OCI-LY7 (cell line): ENCODE results near the gene TRA2B. TPM values are rescaled to one million over a fixed set of nuclear protein-coding genes. Genes with fewer than 3 reads are reported as not detected.

ENCODE experiments used
- BruUV-seq: library from RNA; stranded (reverse); fragments of 400-500 nt; replicated peaks from 2 replicates; lab custom pipeline; 2021; lab: Mats Ljungman, UMichigan
- CTCF ChIA-PET: fragments of 300-600 bp; sonication (Branson Sonifier 250); formaldehyde crosslinking; loops from one replicate; lab custom pipeline; 2022; ENCODE audit warnings: antibody characterized with exemption; ENCODE audit not compliant: unreplicated experiment; lab: Charles Lee
- POLR2A ChIA-PET: fragments of 300-600 bp; sonication (Branson Sonifier 250); formaldehyde crosslinking; loops from one replicate; lab custom pipeline; 2022; ENCODE audit warnings: antibody characterized with exemption; lab: Charles Lee
- DNase-seq: peaks from one replicate; pipeline ENCODE4 v3.0.0-alpha.2; 2015; ENCODE audit warnings: low spot score
- H2AFZ ChIP-seq: fragments of 200-600 bp; sonication (generic), shearing (Covaris generic); 2 replicates; pipeline ENCODE4 v1.6.1; 2014; ENCODE audit warnings: mild to moderate bottlenecking, antibody characterized with exemption, low read length, moderate library complexity
- H3K27ac ChIP-seq: fragments of 200-600 bp; sonication (generic); 2 replicates; pipeline ENCODE4 v1.5.1; 2014; ENCODE audit warnings: mixed run types, low read depth, mild to moderate bottlenecking, moderate library complexity, low read length, inconsistent platforms; ENCODE audit not compliant: poor library complexity, severe bottlenecking
- H3K36me3 ChIP-seq: fragments of 200-600 bp; sonication (generic); 2 replicates; pipeline ENCODE4 v1.6.1; 2014; ENCODE audit warnings: mild to moderate bottlenecking, antibody characterized with exemption, low read length, moderate library complexity, mixed read lengths; ENCODE audit not compliant: insufficient read depth
- H3K4me1 ChIP-seq: fragments of 200-600 bp; sonication (generic); 2 replicates; pipeline ENCODE4 v1.5.1; 2014; ENCODE audit warnings: mild to moderate bottlenecking, low read length; ENCODE audit not compliant: insufficient read depth, poor library complexity, severe bottlenecking
- H3K4me2 ChIP-seq: fragments of 200-600 bp; sonication (generic); 2 replicates; pipeline ENCODE4 v1.6.1; 2014; ENCODE audit warnings: mild to moderate bottlenecking, low read length
- H3K4me3 ChIP-seq: fragments of 200-600 bp; sonication (generic); 2 replicates; pipeline ENCODE4 v1.5.1; 2014; ENCODE audit warnings: mild to moderate bottlenecking, low read depth, low read length; ENCODE audit not compliant: poor library complexity, severe bottlenecking
- H3K79me2 ChIP-seq: fragments of 200-600 bp; sonication (generic); 2 replicates; pipeline ENCODE4 v1.6.1; 2016; ENCODE audit warnings: low read depth, mild to moderate bottlenecking, low read length, moderate library complexity, mixed read lengths; ENCODE audit not compliant: insufficient read depth
- H3K9me2 ChIP-seq: fragments of 200-600 bp; sonication (generic); 2 replicates; pipeline ENCODE4 v1.6.1; 2016; ENCODE audit warnings: mild to moderate bottlenecking, low read length, mixed read lengths; ENCODE audit not compliant: insufficient read depth
- H3K9me3 ChIP-seq: fragments of 200-600 bp; sonication (generic); 2 replicates; pipeline ENCODE4 v1.6.1; 2014; ENCODE audit warnings: mild to moderate bottlenecking, mixed run types, low read length, mixed read lengths
- H4K20me1 ChIP-seq: fragments of 200-600 bp; sonication (generic); 2 replicates; pipeline ENCODE4 v1.6.1; 2014; ENCODE audit warnings: mild to moderate bottlenecking, antibody characterized with exemption, low read length, moderate library complexity, mixed read lengths; ENCODE audit not compliant: insufficient read depth
- EZH2phosphoT487 ChIP-seq: fragments of 200-600 bp; sonication (generic); IDR thresholded peaks from 2 replicates; pipeline ENCODE4 v1.6.1; 2018; ENCODE audit warnings: low read depth, borderline replicate concordance, mild to moderate bottlenecking, mixed run types, antibody characterized with exemption, low read length, moderate library complexity, mixed read lengths
- intact Hi-C: fragments of 100-400 bp; cut with micrococcal nuclease; formaldehyde crosslinking; loops from one replicate; pipeline ENCODE4 v1.10.0; 2022; ENCODE audit not compliant: unreplicated experiment
- total RNA-seq, 2 experiments: library from RNA; depleted of rRNA in 1 of 2; stranded (reverse); fragments of >200 nt in 1 of 2; shearing (Covaris generic) in 1 of 2; gene quantifications; 2 replicates each; pipeline ENCODE4 v1.2.3, GENCODE V29; 2014 to 2022
- TF ChIP-seq, protein P1 (sequence below): fragments of 200-600 bp; sonication (generic); conservative IDR thresholded peaks from 2 replicates; pipeline ENCODE4 v1.5.1; 2014; ENCODE audit warnings: mild to moderate bottlenecking, antibody characterized with exemption, low read length, moderate library complexity, mixed read lengths

Gene TRA2B
- total RNA-seq, 2 experiments from 2014 or later: 325 to 349 TPM

DNA sequence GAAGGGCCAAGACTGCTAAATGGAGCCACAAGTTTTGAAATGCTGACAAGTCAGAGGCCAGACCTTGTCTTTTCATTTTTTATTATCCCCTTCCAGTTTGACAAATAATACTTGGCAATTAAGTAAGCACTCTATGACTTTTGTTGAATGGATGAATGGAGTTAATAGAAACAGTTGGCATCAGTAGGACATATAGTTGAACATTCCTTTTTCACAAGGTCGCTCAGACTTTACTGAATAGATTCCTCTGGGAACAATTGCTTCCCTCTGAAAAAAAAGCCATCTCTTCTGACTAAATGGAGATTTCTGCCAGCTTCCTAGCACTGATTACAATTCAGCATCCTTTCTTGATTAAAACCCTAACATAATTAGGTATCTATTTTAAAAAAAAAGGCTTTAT is 53.2 kb downstream of the TRA2B start:
- Histone ChIP-seq H3K4me1 (no peaks in the 10 kb centered on the region), H2AFZ (no peak overlapping the region), H3K36me3 (no peaks in the 10 kb centered on the region), H3K4me2 (no peak overlapping the region), H3K9me3 (no peaks in the 10 kb centered on the region), H3K27ac (no peak overlapping the region), H4K20me1 (no peaks in the 10 kb centered on the region), H3K4me3 (no peak overlapping the region), H3K79me2 (no peaks in the 10 kb centered on the region), H3K9me2 (no peaks in the 10 kb centered on the region)
- no peak for TF ChIP-seq EZH2phosphoT487
- TF ChIP-seq, protein P1, sequence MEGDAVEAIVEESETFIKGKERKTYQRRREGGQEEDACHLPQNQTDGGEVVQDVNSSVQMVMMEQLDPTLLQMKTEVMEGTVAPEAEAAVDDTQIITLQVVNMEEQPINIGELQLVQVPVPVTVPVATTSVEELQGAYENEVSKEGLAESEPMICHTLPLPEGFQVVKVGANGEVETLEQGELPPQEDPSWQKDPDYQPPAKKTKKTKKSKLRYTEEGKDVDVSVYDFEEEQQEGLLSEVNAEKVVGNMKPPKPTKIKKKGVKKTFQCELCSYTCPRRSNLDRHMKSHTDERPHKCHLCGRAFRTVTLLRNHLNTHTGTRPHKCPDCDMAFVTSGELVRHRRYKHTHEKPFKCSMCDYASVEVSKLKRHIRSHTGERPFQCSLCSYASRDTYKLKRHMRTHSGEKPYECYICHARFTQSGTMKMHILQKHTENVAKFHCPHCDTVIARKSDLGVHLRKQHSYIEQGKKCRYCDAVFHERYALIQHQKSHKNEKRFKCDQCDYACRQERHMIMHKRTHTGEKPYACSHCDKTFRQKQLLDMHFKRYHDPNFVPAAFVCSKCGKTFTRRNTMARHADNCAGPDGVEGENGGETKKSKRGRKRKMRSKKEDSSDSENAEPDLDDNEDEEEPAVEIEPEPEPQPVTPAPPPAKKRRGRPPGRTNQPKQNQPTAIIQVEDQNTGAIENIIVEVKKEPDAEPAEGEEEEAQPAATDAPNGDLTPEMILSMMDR: no peak
- ChIA-PET CTCF (no interaction called here), POLR2A (no interaction called here)
- BruUV-seq: no TSS peak
- intact Hi-C loops: no loop called here
- no peak for DNase-seq

- H3K79me2 ChIP-seq: no peaks in the 10 kb centered on the region
- no peaks in the 10 kb centered on the region for H3K9me3 ChIP-seq
- DNase-seq: no peak
- H3K27ac ChIP-seq: no peak overlapping the region
- H4K20me1 ChIP-seq: no peaks in the 10 kb centered on the region
- no peaks in the 10 kb centered on the region for H3K36me3 ChIP-seq
- BruUV-seq: no TSS peak
- no peak overlapping the region for H2AFZ ChIP-seq
- ChIA-PET CTCF (interaction anchor here (0.6 kb wide), 1 partner anchor 121 kb away, joined by 3 read pairs; no protein-coding TSS in a partner anchor), POLR2A (no interaction called here)
- intact Hi-C loops: no loop called here
- no peak overlapping the region for H3K4me2 ChIP-seq
- TF ChIP-seq, protein P1: no peak
- TF ChIP-seq EZH2phosphoT487: no peak
- no peaks in the 10 kb centered on the region for H3K4me1 ChIP-seq
- no peak overlapping the region for H3K4me3 ChIP-seq
- H3K9me2 ChIP-seq: no peaks in the 10 kb centered on the region
Observed at GRCh38 chr3:185881926-185882325, 55.9 kb downstream of the TRA2B start.

- H3K79me2 ChIP-seq: no peaks in the 10 kb centered on the region
- H3K4me1 ChIP-seq: no peaks in the 10 kb centered on the region
- no peak overlapping the region for H3K4me3 ChIP-seq
- no peak for DNase-seq
- H3K27ac ChIP-seq: no peak overlapping the region
- no peak overlapping the region for H3K4me2 ChIP-seq
- BruUV-seq: no TSS peak
- TF ChIP-seq EZH2phosphoT487: no peak
- TF ChIP-seq, protein P1: no peak
- ChIA-PET POLR2A (no interaction called here), CTCF (no interaction called here)
- H3K36me3 ChIP-seq: no peaks in the 10 kb centered on the region
- no peaks in the 10 kb centered on the region for H3K9me3 ChIP-seq
- H4K20me1 ChIP-seq: no peaks in the 10 kb centered on the region
- intact Hi-C loops: no loop called here
- H2AFZ ChIP-seq: no peak overlapping the region
- no peaks in the 10 kb centered on the region for H3K9me2 ChIP-seq
Observed at GRCh38 chr3:185880600-185880999, 57.2 kb downstream of the TRA2B start.
